Neutrophil (primary cell): ENCODE data around the gene PTPRN2.

Source experiments
- H3K27ac ChIP-seq: fragments of 200-600 bp; sonication (generic); 2 replicates; pipeline ENCODE4 v1.5.1; 2016; ENCODE audit warnings: mild to moderate bottlenecking, moderate library complexity
- H3K27me3 ChIP-seq: fragments of 200-600 bp; sonication (generic); 2 replicates; pipeline ENCODE4 v1.6.0; 2016; ENCODE audit warnings: mild to moderate bottlenecking
- H3K36me3 ChIP-seq: fragments of 200-600 bp; sonication (generic); 2 replicates; pipeline ENCODE4 v1.5.1; 2017
- H3K4me1 ChIP-seq, 2 experiments: fragments of 200-600 bp in 1 of 2; sonication (generic) in 1 of 2; 1 replicate in 1 of 2; 2 replicates in 1 of 2; pipeline versions ENCODE4 v1.5.1 to v1.6.1; 2013 to 2016; ENCODE audit warnings: low read depth in 1 of 2, low read length in 1 of 2, mild to moderate bottlenecking in 1 of 2, moderate library complexity in 1 of 2; ENCODE audit not compliant: control insufficient read depth in 1 of 2, insufficient read depth in 1 of 2
- H3K4me3 ChIP-seq, 2 experiments: fragments of 200-600 bp in 1 of 2; sonication (generic) in 1 of 2; 1 replicate in 1 of 2; 2 replicates in 1 of 2; pipeline ENCODE4 v1.5.1; 2013 to 2016; ENCODE audit warnings: low read depth in 1 of 2, low read length in 1 of 2, mild to moderate bottlenecking in 1 of 2, moderate library complexity in 1 of 2
- H3K9me3 ChIP-seq: fragments of 200-600 bp; sonication (generic); 2 replicates; pipeline ENCODE4 v1.5.1; 2016
- TF ChIP-seq, protein P1 (sequence below): fragments of 200-600 bp; sonication (generic); IDR thresholded peaks from 2 replicates; pipeline ENCODE4 v1.5.1; 2016; ENCODE audit warnings: antibody characterized with exemption

Gene PTPRN2

DNA sequence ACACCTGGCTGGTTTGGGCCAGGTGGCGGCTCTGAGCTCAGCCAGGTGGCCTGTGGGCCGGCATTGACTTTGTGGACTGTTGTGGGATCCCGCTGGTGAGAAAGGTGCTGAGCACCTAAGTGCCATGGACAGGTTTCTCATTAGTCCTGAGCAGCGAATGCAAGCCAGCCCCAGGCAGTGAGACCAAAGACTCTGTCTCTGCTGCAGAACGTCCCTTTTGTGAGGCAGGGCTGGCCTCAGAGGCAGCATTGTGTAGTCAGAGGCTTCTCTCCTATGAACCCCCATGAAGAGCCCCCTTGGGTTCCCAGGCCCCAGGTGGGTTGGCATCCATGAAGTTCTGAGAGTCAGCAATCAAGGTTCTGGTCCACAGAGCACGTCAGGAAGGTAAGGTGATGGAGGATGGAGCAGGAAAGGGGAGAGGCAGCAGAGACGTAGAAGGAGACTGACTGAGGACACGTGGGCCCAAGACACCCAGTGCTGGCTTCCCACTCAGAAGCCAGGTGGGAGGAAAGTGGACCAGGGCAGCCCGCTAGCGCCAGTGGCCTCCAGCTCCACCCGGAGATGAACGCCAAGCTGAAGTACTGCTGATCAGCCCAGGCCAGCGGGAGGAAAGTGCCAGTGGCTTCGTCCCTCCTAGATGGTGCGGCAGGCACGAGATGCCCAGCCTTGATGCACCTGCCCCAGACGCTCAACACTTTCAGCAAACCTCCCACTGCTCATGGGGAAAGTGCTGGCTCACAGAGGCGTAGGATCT, 19.2 kb upstream of the PTPRN2 start:
- TF ChIP-seq, protein P1, sequence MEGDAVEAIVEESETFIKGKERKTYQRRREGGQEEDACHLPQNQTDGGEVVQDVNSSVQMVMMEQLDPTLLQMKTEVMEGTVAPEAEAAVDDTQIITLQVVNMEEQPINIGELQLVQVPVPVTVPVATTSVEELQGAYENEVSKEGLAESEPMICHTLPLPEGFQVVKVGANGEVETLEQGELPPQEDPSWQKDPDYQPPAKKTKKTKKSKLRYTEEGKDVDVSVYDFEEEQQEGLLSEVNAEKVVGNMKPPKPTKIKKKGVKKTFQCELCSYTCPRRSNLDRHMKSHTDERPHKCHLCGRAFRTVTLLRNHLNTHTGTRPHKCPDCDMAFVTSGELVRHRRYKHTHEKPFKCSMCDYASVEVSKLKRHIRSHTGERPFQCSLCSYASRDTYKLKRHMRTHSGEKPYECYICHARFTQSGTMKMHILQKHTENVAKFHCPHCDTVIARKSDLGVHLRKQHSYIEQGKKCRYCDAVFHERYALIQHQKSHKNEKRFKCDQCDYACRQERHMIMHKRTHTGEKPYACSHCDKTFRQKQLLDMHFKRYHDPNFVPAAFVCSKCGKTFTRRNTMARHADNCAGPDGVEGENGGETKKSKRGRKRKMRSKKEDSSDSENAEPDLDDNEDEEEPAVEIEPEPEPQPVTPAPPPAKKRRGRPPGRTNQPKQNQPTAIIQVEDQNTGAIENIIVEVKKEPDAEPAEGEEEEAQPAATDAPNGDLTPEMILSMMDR: no peak
- no peaks in the 10 kb centered on the region for H3K27me3 ChIP-seq
- no peak overlapping the region for H3K27ac ChIP-seq
- H3K4me3 ChIP-seq: no peak overlapping the region
- peaks cover 28% of the 10 kb centered on the region for H3K36me3 ChIP-seq
- H3K4me1 ChIP-seq: no peaks in the 10 kb centered on the region
- H3K9me3 ChIP-seq: no peaks in the 10 kb centered on the region

DNA sequence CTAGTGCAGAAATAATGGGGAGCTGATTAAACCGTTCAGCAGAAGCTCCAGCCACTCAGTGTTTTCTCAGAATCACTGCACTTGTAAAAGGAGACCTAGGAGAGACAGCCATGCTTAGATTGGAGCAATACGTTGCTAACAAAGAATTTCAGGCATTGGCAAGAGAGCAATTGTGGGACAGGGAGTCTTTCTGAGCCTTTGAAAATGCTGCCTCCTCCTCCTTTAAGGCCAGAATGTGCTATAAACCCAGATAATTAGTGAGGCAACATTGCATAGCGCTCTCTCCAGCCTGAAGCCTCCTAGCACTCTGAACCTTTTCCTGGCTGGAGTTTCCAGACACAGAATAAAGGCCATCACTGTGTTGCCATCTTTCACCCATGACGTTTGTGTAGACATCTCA, 18.5 kb upstream of the PTPRN2 start:
- TF ChIP-seq, protein P1: no peak
- Histone ChIP-seq H3K4me3 (no peak overlapping the region), H3K9me3 (no peaks in the 10 kb centered on the region), H3K36me3 (peaks cover 23% of the 10 kb centered on the region), H3K4me1 (no peaks in the 10 kb centered on the region), H3K27me3 (no peaks in the 10 kb centered on the region), H3K27ac (no peak overlapping the region)

DNA sequence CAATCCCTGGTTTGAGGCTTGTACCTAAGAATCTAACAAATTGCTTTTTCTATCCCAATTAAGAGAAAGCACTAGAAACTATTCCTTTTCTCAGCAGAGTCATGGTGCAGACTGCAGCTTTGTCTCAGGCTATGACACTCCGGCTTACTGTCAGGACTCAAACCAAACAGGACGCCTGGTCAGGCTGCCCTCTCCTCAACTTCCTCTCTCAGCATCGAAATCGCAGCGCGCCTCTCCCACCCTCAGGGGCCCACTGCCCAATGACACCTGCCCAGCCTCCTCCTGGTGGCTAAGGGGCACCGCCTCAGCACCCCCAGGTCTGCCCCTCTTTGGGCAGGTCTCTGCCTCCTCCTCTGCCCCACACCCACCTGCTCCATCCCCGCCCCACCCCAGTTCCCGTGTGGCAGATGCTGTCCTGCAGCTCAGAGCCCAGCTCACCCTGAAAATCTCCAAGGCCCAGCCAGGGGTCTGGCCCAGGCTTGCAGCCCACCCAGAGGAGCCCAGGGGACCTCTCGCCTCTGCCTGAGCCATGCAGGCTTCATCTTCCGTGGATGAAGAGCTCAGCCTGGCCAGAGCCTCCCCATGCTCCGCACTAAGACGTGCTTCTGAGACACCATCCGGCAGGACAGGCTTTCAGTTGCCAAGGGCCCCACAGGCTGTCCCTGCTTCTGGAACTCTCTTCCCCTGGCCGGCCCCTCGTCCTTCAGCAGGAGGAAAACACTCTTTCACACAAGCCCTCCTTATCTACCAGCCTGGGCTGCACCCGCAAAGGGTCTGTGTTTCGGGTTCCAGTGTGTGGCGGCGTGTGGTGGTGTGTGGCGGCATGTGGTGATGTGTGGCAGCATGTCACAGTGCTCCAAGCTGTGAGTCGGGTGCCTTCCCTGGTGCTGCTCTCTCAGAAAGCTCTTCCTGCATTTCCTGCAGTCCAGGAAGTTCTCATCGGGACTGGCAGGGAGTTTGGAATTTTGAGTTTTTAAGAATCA, 16.4 kb upstream of the PTPRN2 start:
- TF ChIP-seq, protein P1: no peak
- no peak overlapping the region for H3K27ac ChIP-seq

DNA sequence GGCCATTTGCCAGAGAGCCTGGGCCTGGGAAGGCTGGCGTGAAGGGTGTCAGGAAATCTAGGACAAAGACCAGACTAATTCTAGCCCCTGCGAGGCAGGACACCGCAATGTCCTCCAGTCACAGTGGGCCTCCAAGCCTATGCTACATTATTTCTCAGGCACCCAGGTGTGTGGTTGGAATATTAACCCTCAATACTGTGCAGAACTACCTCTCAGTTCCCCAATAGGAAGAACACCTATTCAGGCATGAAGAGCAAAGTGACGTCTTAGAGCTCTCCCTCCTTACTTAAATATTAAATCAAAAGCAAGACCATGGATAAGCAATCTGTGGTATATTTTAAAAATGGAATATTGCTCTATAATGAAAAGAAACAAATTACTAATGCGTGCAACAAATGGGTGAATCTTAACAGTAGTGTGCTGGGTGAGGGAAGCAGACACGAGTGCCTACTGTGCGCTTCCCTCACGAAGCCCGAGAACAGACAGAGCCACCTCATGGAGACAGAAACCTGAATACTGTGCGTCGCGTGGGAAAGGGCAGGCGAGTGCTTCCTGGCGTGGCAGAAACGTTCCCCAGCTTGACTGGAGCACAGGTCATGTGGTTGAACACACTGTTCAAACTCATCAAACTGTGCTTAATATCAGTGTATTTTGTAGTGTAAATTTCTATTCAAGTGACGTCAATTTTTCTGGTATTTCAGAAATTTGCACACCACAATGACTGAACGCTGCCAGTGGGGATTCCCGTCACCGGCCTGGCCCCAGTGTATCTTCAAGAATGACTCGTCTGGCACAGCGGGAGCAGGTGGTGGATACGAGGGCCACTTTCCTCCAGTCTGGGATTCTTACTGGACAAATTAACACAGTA, 15.5 kb upstream of the PTPRN2 start:
- TF ChIP-seq, protein P1: no peak
- H3K4me3 ChIP-seq: no peak overlapping the region
- peaks cover 19% of the 10 kb centered on the region for H3K36me3 ChIP-seq
- no peak overlapping the region for H3K27ac ChIP-seq
- no peaks in the 10 kb centered on the region for H3K27me3 ChIP-seq
- no peaks in the 10 kb centered on the region for H3K9me3 ChIP-seq
- no peaks in the 10 kb centered on the region for H3K4me1 ChIP-seq

More for the DNA sequence above, 16.4 kb upstream of the PTPRN2 start:
- H3K9me3 ChIP-seq: no peaks in the 10 kb centered on the region
- H3K36me3 ChIP-seq: peaks cover 19% of the 10 kb centered on the region
- no peaks in the 10 kb centered on the region for H3K4me1 ChIP-seq
- no peak overlapping the region for H3K4me3 ChIP-seq
- H3K27me3 ChIP-seq: no peaks in the 10 kb centered on the region

DNA sequence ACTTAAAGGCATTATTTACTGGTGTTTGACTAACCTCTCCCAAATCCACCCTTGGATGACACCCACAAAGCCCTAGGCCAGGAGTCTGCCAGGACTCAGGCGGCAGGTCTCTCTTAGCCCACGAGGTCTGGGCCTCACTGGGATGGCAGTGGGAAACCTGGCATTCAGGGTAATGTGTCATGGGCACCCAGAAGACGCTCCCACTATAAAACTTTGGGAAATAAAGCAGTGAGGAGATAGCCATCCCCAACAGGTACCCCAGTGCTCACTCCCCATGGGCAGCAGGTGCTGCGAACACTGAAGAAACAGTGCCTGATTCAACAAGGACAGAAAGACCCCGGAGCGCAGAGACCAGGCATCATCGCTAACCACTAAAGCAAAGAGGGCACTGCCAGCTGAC, 14.4 kb upstream of the PTPRN2 start:
- TF ChIP-seq, protein P1: no peak
- Histone ChIP-seq H3K27ac (no peak overlapping the region), H3K36me3 (peaks cover 8% of the 10 kb centered on the region), H3K4me3 (no peak overlapping the region), H3K4me1 (no peaks in the 10 kb centered on the region), H3K27me3 (no peaks in the 10 kb centered on the region), H3K9me3 (no peaks in the 10 kb centered on the region)
